OCI-M2 (cell line): ENCODE results near the gene CRY1.
A peak's percentile ranks its signal among the peaks of the same experiment; 100 is the strongest.

Experiments
- DNase-seq: peaks from one replicate; lab custom pipeline; 2025; ENCODE audit not compliant: unreplicated experiment; lab: John Stamatoyannopoulos, UW

CRY1 gene

DNA sequence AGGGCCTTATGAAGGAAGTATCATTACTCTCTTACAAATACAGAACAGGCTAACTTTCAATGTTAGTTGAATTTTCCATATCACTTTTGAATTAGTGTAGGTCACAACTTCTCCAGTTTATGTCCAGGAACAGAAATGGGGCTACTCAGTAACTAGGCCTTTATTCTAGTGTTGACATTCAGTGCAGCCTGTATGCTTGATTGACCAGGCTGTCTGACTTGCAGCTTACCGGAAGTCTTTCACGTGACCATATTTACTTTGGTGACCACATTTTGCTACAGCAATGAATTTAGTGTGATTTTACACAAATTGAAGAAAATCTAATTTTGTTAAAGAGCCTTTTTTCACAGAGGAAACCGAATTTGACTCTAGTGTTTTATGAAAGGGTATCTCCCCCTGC, 118.8 kb downstream of the CRY1 start:
- no peak for DNase-seq

- no peak for DNase-seq
These were observed 119.8 kb downstream of the CRY1 start for GRCh38 chr12:106973545-106973944.

DNA sequence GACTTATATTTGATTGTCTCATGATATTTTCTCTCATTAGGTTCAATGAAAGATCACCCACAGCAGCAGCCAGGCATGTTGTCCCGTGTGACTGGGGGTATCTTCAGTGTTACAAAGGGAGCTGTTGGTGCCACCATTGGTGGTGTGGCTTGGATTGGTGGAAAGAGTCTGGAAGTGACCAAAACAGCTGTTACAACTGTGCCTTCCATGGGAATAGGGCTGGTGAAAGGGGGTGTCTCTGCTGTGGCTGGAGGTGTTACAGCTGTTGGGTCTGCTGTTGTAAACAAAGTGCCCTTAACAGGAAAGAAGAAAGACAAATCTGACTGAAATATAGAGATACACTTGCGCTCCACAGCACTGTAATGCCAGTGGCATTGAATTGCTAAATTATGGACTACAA, 122.3 kb downstream of the CRY1 start:
- DNase-seq = no peak

DNA sequence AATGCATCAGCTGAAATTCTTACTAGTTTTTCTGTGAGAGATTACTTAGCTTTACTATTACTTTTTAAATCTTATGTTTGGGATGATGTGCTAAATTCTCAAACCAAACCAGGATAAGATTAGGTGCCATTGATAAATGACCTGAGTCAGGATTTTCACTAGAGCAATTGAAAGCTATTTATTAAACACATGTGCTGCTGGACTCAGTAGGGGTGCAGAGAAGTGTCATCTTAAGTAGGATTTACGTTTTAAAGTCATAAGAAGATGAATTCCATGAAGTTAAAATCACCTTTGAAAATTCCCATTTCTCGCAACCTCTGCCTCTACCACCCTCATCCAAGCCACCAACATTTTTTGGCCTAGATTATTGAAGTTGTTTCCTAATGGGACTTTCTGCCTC, 128.8 kb downstream of the CRY1 start:
- no peak for DNase-seq

DNA sequence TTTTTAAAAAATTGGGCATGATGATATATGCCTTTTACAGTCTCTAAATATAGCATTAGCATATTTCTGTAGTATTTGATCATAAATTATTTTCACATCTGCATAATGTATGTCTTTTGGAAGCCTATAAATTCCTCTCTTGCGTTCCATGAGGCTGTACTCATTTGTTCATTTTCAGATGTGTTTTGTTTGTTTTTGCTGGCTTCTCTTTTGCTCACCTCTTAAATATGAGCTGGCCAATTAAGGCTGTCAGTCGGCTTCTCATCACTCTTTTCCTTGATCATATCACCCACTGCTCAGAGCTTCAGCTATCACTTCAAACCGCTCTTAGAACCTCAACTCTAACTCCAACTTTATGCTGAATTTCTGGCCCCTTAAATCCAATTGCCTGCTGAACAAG, 131.1 kb downstream of the CRY1 start:
- no peak for DNase-seq

DNA sequence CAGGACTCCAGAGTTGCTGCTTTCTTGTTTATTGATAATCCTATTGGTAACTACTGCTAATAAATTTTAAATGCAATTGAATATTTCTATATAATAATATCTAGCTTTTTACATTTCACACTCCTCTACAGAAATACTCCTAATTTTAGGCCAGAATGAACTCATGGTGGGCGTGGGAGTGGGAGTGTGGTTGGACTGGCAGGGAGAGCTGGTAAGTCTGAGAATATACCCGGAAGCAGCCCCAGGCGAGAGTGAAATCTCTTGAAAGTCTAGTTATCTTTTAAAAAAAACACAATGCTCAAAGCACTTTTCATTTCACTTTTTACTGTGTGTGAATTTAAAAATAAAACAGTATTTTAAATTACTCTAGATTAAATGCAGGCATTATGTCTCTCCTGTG, 132.9 kb downstream of the CRY1 start:
- no peak for DNase-seq

DNA sequence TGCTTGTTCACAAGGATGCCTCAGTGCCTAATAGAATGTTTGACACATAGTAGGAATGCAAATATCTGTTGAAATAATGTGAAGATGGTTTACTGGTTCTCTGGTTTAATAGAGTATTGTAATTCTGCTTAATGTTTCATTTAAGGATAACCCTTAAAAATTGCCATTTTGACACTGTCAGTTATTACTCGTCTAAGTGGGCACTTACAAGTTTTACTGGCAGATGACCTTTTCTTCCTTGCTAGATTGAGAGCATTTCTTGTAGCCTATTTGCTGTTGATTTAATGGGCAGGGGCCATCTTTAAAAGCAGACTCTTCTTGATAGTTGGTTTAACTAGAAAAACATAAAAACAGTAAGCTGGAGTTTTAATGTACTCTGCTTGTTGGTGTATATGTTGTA, 135.8 kb downstream of the CRY1 start:
- DNase-seq = no peak

- no peak for DNase-seq
These were observed 137.2 kb downstream of the CRY1 start for GRCh38 chr12:106956048-106956578.

- DNase-seq = peak; percentile 42
These were observed 137.8 kb downstream of the CRY1 start, which contains the start of gene TMEM263 for GRCh38 chr12:106955377-106956047. Gene TMEM263 (plus strand): TSS chr12:106955907. CDS start chr12:106967117, 11,210 bp downstream.

DNA sequence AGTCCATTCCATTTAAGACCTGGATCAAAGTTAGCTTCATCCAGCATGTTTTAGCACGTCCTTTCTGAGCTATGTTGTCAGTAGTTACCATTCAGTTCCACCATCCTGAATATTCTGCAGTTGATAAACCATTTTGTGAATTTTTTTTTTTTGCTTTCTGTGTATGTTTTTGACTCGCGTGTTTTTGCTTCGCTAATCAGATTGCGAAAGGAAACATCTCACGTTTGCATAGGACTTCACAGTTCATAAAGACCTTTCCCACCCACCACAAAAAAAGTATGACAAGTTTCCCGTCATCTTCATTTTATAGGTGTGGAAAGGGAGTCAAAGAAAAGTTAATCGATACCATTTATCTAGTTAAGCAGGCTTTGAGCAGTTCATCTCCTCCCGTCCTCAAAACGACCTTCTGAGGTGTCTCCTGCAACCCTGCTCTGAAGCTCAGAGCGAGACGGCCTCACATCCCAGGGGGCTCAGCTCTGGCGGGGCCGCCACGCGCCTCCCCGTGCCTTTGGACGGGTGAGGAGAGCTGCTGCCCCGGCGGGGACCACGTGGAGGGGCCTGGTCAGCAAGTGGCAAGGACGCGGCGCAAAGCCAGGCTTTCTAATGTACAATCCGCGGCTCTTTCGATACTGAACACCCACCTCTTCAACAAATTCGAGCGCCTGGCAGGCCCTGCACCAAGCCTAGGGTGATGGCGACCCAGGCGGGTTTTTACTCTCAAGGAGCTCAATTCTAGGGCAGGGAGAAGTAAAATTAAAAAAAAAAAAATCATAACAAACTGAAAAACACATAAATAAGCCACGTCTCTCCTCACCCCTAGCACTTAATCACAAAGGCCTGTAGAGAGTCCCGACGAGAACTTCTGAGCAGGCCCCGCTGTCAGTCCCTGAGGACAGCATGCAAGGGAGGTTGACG, 138.6 kb downstream of the CRY1 start:
- DNase-seq = no peak

DNA sequence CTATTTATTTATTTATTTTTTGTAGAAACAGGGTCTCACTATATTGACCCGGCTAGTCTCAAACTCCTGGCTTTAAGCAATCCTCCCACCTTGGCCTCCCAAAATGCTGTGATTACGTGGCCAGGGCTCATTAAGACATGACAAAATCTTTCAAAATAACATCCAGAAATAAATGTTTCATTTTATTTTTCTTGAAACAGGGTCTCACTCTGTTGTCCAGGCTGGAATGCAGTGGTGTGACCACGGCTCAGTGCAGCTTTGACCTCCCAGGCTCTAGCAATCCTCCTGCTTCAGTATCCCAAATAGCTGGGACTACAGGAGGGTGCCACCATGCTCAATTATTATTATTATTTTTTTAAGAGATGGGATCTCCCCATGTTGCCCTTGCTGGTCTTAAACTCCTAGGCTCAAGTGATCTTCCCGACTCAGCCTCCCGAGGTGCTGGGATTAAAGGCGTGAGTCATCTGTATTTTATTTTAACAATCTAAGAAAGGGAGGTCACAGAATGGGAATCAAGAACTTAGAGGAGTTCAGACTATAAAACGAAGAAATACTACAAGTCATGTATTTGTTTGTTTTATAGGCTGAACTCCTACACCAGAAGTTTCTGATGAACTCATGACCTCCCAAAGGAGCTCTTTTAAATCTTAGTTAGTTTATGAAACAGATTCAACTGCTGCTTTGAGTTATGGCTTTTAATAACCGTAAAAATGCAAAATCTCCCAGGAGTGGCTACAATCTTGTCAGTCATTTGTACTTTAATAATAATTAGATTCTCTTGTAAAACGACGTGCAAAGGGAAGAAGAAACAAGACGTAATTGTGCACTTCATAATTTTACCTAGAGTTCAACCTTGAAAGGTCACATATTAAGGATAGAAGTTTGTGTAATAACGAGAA, 139.7 kb downstream of the CRY1 start:
- no peak for DNase-seq

- no peak for DNase-seq
These were observed 142.8 kb downstream of the CRY1 start for GRCh38 chr12:106950591-106950990.

DNA sequence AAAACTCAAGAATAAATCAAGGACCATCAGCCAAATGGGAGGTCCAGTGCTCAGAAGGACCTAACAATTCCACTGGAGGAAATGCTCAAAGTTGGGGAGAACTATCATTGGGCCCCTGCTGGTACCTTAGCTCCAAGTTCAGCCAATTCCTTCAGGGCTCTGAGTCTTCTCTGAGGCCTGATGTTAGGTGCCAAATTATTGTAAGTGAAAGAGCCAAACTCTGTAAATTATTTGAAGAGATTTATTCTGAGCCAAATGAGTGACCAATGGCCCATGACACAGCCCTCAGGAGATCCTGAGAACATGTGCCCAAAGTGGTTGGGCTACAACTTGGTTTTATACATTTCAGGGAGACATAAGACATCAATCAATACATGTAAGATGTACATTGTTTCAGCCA, 145.9 kb downstream of the CRY1 start:
- no peak for DNase-seq

- DNase-seq = no peak
These were observed 148.0 kb downstream of the CRY1 start for GRCh38 chr12:106945261-106945851.

DNA sequence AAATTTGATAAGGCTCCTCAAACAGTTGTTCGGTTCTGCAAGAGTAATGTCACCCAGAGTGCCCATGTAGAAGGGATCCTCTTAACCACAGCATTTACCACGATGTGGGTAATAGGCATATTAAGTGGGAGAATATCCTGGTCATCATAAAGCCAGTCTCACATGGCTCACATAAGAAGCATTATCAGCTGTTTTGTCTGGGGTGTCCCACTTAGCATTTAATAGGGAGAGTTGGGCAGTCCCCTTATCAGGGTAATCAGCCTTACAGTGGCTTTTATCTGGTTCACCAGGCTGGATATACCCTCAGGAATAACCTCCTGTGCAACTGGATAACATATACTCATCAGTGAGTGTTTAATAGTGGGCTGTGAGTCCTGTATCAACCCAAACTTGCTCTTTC, 150.6 kb downstream of the CRY1 start:
- no peak for DNase-seq

DNA sequence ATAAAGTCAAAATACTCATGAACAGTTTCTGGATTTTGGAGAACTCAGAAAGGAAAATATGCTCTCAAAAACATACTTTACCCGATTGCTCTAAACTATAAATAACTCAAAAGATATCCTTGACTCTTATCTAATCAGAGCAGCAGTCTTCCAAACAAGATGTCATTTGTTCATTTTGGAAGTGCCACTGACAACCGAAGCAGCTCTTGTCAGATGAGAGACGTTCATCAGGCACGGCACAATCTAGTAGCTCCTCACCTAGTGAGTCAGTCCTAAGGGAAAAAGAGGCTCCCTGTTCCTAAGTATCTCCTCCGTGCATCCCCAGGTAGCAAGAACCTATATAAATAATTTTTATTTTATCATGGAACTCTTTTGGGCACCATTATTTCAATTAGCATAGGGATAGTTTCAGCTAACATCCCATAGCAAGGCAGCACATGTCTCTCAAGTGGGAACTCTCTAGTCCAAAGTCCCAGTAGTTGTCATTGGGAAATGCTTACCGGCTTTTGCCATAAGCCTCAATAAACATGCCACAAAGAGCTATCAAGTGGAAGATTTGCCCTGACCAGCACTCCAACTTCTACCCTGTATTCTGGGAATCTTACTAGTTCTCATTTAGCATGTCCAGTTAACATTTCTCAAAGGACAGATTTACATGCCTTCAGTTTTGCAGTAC, 151.7 kb downstream of the CRY1 start:
- no peak for DNase-seq
